UCSD-AML1 (cell line): ENCODE results near the gene SFXN2.
"Not testable (repeated sequence)": the region's sequence is repeated elsewhere in the genome, so short reads cannot be mapped to it uniquely, and the experiment has no call there.

Source experiments
- DNase-seq: peaks from one replicate; lab custom pipeline; 2025; ENCODE audit not compliant: unreplicated experiment; lab: John Stamatoyannopoulos, UW

Gene SFXN2

GRCh38 chr10:102720337-102720736 lies 5.9 kb downstream of the SFXN2 start:
- DNase-seq = no peak

- DNase-seq = no peak
These were observed 6.4 kb downstream of the SFXN2 start for GRCh38 chr10:102720775-102721301.

- DNase-seq = no peak
These were observed 7.5 kb downstream of the SFXN2 start for GRCh38 chr10:102721954-102722353.

GRCh38 chr10:102723989-102724388 lies 9.6 kb downstream of the SFXN2 start:
- DNase-seq = no peak

GRCh38 chr10:102726274-102726673 lies 11.8 kb downstream of the SFXN2 start:
- DNase-seq = no peak

- no peak for DNase-seq
These were observed 12.8 kb downstream of the SFXN2 start for GRCh38 chr10:102727037-102727818.

- peak; percentile 87 for DNase-seq
These were observed 14.9 kb downstream of the SFXN2 start for GRCh38 chr10:102729029-102730026.

- no peak for DNase-seq
These were observed 16.9 kb downstream of the SFXN2 start for GRCh38 chr10:102731222-102731800.

- DNase-seq = no peak
These were observed 18.2 kb downstream of the SFXN2 start for GRCh38 chr10:102732661-102733060.

GRCh38 chr10:102735065-102735562 lies 20.7 kb downstream of the SFXN2 start:
- no peak for DNase-seq

- peak; percentile 55 for DNase-seq
These were observed 24.3 kb downstream of the SFXN2 start for GRCh38 chr10:102738692-102739121.

- DNase-seq = no peak
These were observed 25.8 kb downstream of the SFXN2 start for GRCh38 chr10:102740229-102740628.

- no peak for DNase-seq
These were observed 27.3 kb downstream of the SFXN2 start for GRCh38 chr10:102741726-102742237.

- DNase-seq = not testable (repeated sequence)
These were observed 27.9 kb downstream of the SFXN2 start for GRCh38 chr10:102742313-102742712.

- no peak for DNase-seq
These were observed 28.7 kb downstream of the SFXN2 start for GRCh38 chr10:102743078-102743587.

- peak; percentile 93 for DNase-seq
These were observed 29.3 kb downstream of the SFXN2 start, which contains the start of gene WBP1L for GRCh38 chr10:102743588-102744373. TSS of gene WBP1L (plus strand) at chr10:102743948. CDS start at chr10:102744054, 106 bp downstream.

GRCh38 chr10:102744374-102745051 lies 30.1 kb downstream of the SFXN2 start:
- peak; percentile 35 for DNase-seq

GRCh38 chr10:102745157-102745556 lies 30.7 kb downstream of the SFXN2 start:
- no peak for DNase-seq
